ENCODE data around the gene CTIF. TPM values are rescaled to one million over a fixed set of nuclear protein-coding genes. Genes with fewer than 3 reads are reported as not detected.

Gene CTIF
- total and polyA plus RNA-seq, 2 experiments from 2014 or later, result 8.6 to 14.4 TPM

DNA sequence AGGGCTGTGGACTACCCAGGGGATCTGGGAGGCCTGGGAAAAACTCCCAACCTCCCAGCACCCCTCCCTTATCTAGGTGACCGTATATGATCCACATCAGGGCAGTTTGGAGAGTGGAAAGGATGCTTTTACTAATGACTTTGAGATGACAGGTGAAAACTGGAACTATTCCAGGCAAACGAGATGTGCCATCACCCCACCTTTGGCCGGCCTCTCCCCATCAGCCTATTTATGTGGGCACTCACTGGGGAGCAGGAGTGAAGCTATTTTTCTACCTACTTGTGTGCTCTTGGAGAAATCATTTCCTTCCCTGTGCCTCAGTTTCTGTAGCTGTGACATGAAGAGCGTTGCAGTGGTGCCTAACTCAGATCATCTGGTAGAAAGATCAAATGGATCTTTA, 304.8 kb downstream of the CTIF start:
- peaks cover 5% of the 10 kb centered on the region; the same call in 1 of the 2 replicates for H3K4me1 ChIP-seq (ENCODE audit: insufficient read depth)
- DNase-seq (ENCODE audit: low spot score) (no peak), ATAC-seq (no peak)
- H3F3A ChIP-seq (replicated peaks; ENCODE audit: low read depth), result no peaks in the 10 kb centered on the region
- no peak overlapping the region for H3K4me2 ChIP-seq
- H3K4me3 ChIP-seq, result no peak overlapping the region
- H3K27me3 ChIP-seq (ENCODE audit: insufficient read depth), result no peaks in the 10 kb centered on the region
- no peaks in the 10 kb centered on the region for H4K20me1 ChIP-seq (replicated peaks; ENCODE audit: insufficient read depth)
- no peak overlapping the region for H2AFZ ChIP-seq
- Mint-ChIP-seq H3K4me3 (no peak overlapping the region), H3K27me3 (ENCODE audit: insufficient read depth, low read depth, poor library complexity) (peaks cover 7% of the 10 kb centered on the region), H3K27ac (no peak overlapping the region), H3K9me3 (no peaks in the 10 kb centered on the region), H3K4me1 (peaks cover 35% of the 10 kb centered on the region), H3K36me3 (ENCODE audit: low read depth) (peaks cover 3% of the 10 kb centered on the region; the same call in 2 of the 3 replicates)
- H3K9me2 ChIP-seq (ENCODE audit: insufficient read depth), result peaks cover 9% of the 10 kb centered on the region
- no peaks in the 10 kb centered on the region for H3K36me3 ChIP-seq (ENCODE audit: insufficient read depth)
- TF ChIP-seq ZNF114 (CRISPR knock-in tag; IDR thresholded peaks at IDR 0.05) (no peak), JUNB (IDR thresholded peaks at IDR 0.05; ENCODE audit: unreplicated experiment) (no peak)
- no peaks in the 10 kb centered on the region for H3K79me2 ChIP-seq (replicated peaks; ENCODE audit: insufficient read depth)
- H3K27ac ChIP-seq (ENCODE audit: low read depth), result no peak overlapping the region

GRCh38 chr18:48844271-48844670, 305.4 kb downstream of the CTIF start:
- Mint-ChIP-seq H3K4me1 (peaks cover 33% of the 10 kb centered on the region), H3K9me3 (no peaks in the 10 kb centered on the region), H3K27ac (no peak overlapping the region), H3K36me3 (ENCODE audit: low read depth) (peaks cover 3% of the 10 kb centered on the region; the same call in 2 of the 3 replicates), H3K4me3 (no peak overlapping the region), H3K27me3 (ENCODE audit: insufficient read depth, low read depth, poor library complexity) (peaks cover 7% of the 10 kb centered on the region)
- Histone ChIP-seq H3K36me3 (ENCODE audit: insufficient read depth) (no peaks in the 10 kb centered on the region), H3K79me2 (replicated peaks; ENCODE audit: insufficient read depth) (no peaks in the 10 kb centered on the region), H3K4me3 (no peak overlapping the region), H3K4me2 (no peak overlapping the region), H3F3A (replicated peaks; ENCODE audit: low read depth) (no peaks in the 10 kb centered on the region), H4K20me1 (replicated peaks; ENCODE audit: insufficient read depth) (no peaks in the 10 kb centered on the region), H3K27me3 (ENCODE audit: insufficient read depth) (no peaks in the 10 kb centered on the region), H3K4me1 (ENCODE audit: insufficient read depth) (peaks cover 5% of the 10 kb centered on the region; the same call in 1 of the 2 replicates), H3K27ac (ENCODE audit: low read depth) (no peak overlapping the region), H3K9me2 (ENCODE audit: insufficient read depth) (peaks cover 9% of the 10 kb centered on the region), H2AFZ (no peak overlapping the region)
- DNase-seq (ENCODE audit: low spot score) (no peak), ATAC-seq (no peak)
- TF ChIP-seq EZH2phosphoT487 (IDR thresholded peaks at IDR 0.05; ENCODE audit: unreplicated experiment) (no peak), POLR2AphosphoS5 (IDR thresholded peaks at IDR 0.05; ENCODE audit: low read depth) (no peak), CREB1 (CRISPR knock-in tag; IDR thresholded peaks at IDR 0.05; ENCODE audit: low read depth) (no peak), ZNF114 (CRISPR knock-in tag; IDR thresholded peaks at IDR 0.05) (no peak)
- TF ChIP-seq, protein P1, sequence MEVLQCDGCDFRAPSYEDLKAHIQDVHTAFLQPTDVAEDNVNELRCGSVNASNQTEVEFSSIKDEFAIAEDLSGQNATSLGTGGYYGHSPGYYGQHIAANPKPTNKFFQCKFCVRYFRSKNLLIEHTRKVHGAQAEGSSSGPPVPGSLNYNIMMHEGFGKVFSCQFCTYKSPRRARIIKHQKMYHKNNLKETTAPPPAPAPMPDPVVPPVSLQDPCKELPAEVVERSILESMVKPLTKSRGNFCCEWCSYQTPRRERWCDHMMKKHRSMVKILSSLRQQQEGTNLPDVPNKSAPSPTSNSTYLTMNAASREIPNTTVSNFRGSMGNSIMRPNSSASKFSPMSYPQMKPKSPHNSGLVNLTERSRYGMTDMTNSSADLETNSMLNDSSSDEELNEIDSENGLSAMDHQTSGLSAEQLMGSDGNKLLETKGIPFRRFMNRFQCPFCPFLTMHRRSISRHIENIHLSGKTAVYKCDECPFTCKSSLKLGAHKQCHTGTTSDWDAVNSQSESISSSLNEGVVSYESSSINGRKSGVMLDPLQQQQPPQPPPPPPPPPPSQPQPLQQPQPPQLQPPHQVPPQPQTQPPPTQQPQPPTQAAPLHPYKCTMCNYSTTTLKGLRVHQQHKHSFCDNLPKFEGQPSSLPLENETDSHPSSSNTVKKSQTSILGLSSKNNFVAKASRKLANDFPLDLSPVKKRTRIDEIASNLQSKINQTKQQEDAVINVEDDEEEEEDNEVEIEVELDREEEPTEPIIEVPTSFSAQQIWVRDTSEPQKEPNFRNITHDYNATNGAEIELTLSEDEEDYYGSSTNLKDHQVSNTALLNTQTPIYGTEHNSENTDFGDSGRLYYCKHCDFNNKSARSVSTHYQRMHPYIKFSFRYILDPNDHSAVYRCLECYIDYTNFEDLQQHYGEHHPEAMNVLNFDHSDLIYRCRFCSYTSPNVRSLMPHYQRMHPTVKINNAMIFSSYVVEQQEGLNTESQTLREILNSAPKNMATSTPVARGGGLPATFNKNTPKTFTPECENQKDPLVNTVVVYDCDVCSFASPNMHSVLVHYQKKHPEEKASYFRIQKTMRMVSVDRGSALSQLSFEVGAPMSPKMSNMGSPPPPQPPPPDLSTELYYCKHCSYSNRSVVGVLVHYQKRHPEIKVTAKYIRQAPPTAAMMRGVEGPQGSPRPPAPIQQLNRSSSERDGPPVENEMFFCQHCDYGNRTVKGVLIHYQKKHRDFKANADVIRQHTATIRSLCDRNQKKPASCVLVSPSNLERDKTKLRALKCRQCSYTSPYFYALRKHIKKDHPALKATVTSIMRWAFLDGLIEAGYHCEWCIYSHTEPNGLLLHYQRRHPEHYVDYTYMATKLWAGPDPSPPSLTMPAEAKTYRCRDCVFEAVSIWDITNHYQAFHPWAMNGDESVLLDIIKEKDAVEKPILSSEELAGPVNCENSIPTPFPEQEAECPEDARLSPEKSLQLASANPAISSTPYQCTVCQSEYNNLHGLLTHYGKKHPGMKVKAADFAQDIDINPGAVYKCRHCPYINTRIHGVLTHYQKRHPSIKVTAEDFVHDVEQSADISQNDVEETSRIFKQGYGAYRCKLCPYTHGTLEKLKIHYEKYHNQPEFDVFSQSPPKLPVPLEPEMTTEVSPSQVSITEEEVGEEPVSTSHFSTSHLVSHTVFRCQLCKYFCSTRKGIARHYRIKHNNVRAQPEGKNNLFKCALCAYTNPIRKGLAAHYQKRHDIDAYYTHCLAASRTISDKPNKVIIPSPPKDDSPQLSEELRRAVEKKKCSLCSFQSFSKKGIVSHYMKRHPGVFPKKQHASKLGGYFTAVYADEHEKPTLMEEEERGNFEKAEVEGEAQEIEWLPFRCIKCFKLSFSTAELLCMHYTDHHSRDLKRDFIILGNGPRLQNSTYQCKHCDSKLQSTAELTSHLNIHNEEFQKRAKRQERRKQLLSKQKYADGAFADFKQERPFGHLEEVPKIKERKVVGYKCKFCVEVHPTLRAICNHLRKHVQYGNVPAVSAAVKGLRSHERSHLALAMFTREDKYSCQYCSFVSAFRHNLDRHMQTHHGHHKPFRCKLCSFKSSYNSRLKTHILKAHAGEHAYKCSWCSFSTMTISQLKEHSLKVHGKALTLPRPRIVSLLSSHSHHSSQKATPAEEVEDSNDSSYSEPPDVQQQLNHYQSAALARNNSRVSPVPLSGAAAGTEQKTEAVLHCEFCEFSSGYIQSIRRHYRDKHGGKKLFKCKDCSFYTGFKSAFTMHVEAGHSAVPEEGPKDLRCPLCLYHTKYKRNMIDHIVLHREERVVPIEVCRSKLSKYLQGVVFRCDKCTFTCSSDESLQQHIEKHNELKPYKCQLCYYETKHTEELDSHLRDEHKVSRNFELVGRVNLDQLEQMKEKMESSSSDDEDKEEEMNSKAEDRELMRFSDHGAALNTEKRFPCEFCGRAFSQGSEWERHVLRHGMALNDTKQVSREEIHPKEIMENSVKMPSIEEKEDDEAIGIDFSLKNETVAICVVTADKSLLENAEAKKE (CRISPR knock-in tag; IDR thresholded peaks at IDR 0.05), result no peak
- TF ChIP-seq, protein P2, sequence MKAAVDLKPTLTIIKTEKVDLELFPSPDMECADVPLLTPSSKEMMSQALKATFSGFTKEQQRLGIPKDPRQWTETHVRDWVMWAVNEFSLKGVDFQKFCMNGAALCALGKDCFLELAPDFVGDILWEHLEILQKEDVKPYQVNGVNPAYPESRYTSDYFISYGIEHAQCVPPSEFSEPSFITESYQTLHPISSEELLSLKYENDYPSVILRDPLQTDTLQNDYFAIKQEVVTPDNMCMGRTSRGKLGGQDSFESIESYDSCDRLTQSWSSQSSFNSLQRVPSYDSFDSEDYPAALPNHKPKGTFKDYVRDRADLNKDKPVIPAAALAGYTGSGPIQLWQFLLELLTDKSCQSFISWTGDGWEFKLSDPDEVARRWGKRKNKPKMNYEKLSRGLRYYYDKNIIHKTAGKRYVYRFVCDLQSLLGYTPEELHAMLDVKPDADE (IDR thresholded peaks at IDR 0.05), result no peak
